CD4-positive, alpha-beta memory T cell (primary cell): ENCODE measurements around the gene NAP1L1. TPM values are rescaled to one million over a fixed set of nuclear protein-coding genes. Genes with fewer than 3 reads are reported as not detected.
A peak's percentile ranks its signal among the peaks of the same experiment; 100 is the strongest.

ENCODE experiments used
- CTCF ChIA-PET: fragments of 350-600 bp; sonication (Branson Sonifier 250); formaldehyde crosslinking; loops from one replicate; lab custom pipeline; 2021; ENCODE audit warnings: inconsistent platforms; ENCODE audit not compliant: partially characterized antibody; lab: Charles Lee
- POLR2A ChIA-PET: fragments of 350-600 bp; sonication (Branson Sonifier 250); formaldehyde crosslinking; loops from one replicate; lab custom pipeline; 2021; ENCODE audit not compliant: partially characterized antibody; lab: Charles Lee
- DNase-seq, 5 donors: peaks; one replicate each; pipeline versions ENCODE4 v3.0.0 to v3.0.0-alpha.2; 2020 to 2022; ENCODE audit warnings: mixed read lengths in 1 of 5
- H3K27ac ChIP-seq: one replicate; pipeline ENCODE4 v1.7.0; 2013; ENCODE audit warnings: low read depth, low read length
- H3K27me3 ChIP-seq: 2 replicates; pipeline ENCODE4 v1.7.0; 2013; ENCODE audit warnings: mild to moderate bottlenecking, low read length, moderate library complexity; ENCODE audit not compliant: insufficient read depth
- H3K36me3 ChIP-seq: 2 replicates; pipeline ENCODE4 v1.7.0; 2013; ENCODE audit warnings: mild to moderate bottlenecking, low read length, moderate library complexity; ENCODE audit not compliant: insufficient read depth
- H3K4me1 ChIP-seq: 2 replicates; pipeline ENCODE4 v1.7.0; 2013; ENCODE audit warnings: mild to moderate bottlenecking, low read length, moderate library complexity; ENCODE audit not compliant: insufficient read depth
- H3K4me3 ChIP-seq, 2 donors: one replicate each; pipeline ENCODE4 v1.7.0; 2013; ENCODE audit warnings: low read length in 2 of 2, mild to moderate bottlenecking in 1 of 2
- H3K9me3 ChIP-seq, 2 donors: one replicate each; pipeline ENCODE4 v1.7.0; 2013; ENCODE audit warnings: low read length in 2 of 2, control low read depth in 1 of 2; ENCODE audit not compliant: control insufficient read depth in 1 of 2
- H3K27ac Mint-ChIP-seq, 7 donors: one replicate each; pipeline ENCODE4 v1.8.0; 2020 to 2021; ENCODE audit warnings: mixed read lengths in 7 of 7, mild to moderate bottlenecking in 6 of 7, inconsistent platforms in 3 of 7, moderate library complexity in 3 of 7
- H3K27me3 Mint-ChIP-seq, 2 donors: one replicate each; pipeline ENCODE4 v1.8.0; 2020 to 2021; ENCODE audit warnings: mixed read lengths in 2 of 2
- H3K36me3 Mint-ChIP-seq, 2 donors: one replicate each; pipeline ENCODE4 v1.8.0; 2020 to 2021; ENCODE audit warnings: mixed read lengths in 2 of 2, inconsistent platforms in 1 of 2, mild to moderate bottlenecking in 1 of 2
- H3K4me1 Mint-ChIP-seq, 4 donors: one replicate each; pipeline ENCODE4 v1.8.0; 2020 to 2021; ENCODE audit warnings: mixed read lengths in 4 of 4, mild to moderate bottlenecking in 1 of 4
- H3K4me3 Mint-ChIP-seq, 8 donors: one replicate each; pipeline ENCODE4 v1.8.0; 2020 to 2021; ENCODE audit warnings: mixed read lengths in 8 of 8, mild to moderate bottlenecking in 7 of 8, moderate library complexity in 6 of 8, inconsistent platforms in 3 of 8
- H3K9me3 Mint-ChIP-seq, 8 donors: one replicate each; pipeline ENCODE4 v1.8.0; 2020 to 2021; ENCODE audit warnings: mixed read lengths in 8 of 8, mild to moderate bottlenecking in 5 of 8, inconsistent platforms in 3 of 8, moderate library complexity in 1 of 8
- intact Hi-C: fragments of 100-400 bp; cut with micrococcal nuclease; formaldehyde crosslinking; loops from one replicate; pipeline ENCODE4 v1.15.1; 2023
- polyA plus RNA-seq, 2 donors: library from polyadenylated mRNA; unstranded; fragments of 300-500 nt; fragmentation: Illumina TruSeq; gene quantifications; one replicate each; pipeline ENCODE4 v1.2.3, GENCODE V29; 2021
- total RNA-seq, 2 experiments: library from RNA; stranded (reverse); gene quantifications; one replicate each; pipeline ENCODE4 v1.2.3, GENCODE V29; 2021

NAP1L1 gene
- total and polyA plus RNA-seq, 4 experiments from 2014 or later: 156 to 718 (median 438) TPM

DNA sequence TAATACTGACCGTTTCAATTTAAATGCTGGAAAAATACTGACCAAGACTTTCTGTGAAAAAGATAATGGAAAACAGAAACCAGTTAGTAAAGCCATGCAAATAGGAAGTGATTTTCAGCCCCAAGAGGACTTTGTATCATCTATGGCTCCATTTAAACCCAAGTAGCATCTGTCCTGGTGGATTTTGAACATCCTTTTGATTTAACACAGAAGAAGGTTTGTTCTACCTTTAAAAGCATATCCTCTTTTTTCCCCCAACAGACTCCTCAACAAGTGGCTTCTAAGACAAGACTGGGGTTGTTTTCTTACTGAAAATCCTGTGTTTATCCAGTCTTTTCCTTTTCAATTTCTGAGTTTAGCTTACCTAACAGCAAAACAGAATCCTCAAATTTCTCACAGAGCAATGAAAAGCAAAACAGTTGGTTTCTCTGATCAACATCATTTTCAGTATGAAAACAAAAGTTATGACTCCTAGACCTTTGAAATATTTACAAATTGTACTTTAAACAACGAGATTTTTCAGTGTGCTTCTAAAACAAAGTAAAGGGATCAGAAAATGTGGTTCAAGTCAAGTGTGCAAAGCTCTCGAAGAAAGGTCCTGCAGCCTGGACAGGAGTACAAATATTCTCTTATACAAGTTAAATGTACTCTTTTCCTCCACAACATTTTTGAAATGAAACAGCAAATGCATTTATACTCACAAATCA, 55.8 kb downstream of the NAP1L1 start:
- peak overlapping the region; percentile 48 to 98 (median 86) for H3K27ac Mint-ChIP-seq
- H3K4me1 Mint-ChIP-seq: peaks cover 22 to 55% (median 33%) of the 10 kb centered on the region in 4 donors
- H3K4me1 ChIP-seq: peaks cover 24% of the 10 kb centered on the region
- H3K9me3 ChIP-seq: no peaks in the 10 kb centered on the region
- H3K4me3 ChIP-seq: no peak overlapping the region
- peaks cover 0 to 7% of the 10 kb centered on the region in 2 donors for H3K36me3 Mint-ChIP-seq
- ChIA-PET POLR2A (interaction anchor here (5.5 kb wide), 1 partner anchor 8 kb away, joined by 195 read pairs; no protein-coding TSS in a partner anchor), CTCF (interaction anchor here (0.7 to 5.5 kb wide), 5 partner anchors 7 to 499 kb away, joined by 3 to 42 read pairs (median 3); no protein-coding TSS in a partner anchor)
- peak in 1 of 5 donors; percentile 6 for DNase-seq
- H3K27me3 Mint-ChIP-seq: no peaks in the 10 kb centered on the region
- peak overlapping the region in 7 of 8 donors; percentile 41 to 97 (median 60) for H3K4me3 Mint-ChIP-seq
- intact Hi-C loops: no loop called here
- H3K36me3 ChIP-seq: no peaks in the 10 kb centered on the region
- H3K27me3 ChIP-seq: no peaks in the 10 kb centered on the region
- H3K27ac ChIP-seq: no peak overlapping the region
- peaks cover 0 to 2% (median 0%) of the 10 kb centered on the region in 8 donors for H3K9me3 Mint-ChIP-seq

DNA sequence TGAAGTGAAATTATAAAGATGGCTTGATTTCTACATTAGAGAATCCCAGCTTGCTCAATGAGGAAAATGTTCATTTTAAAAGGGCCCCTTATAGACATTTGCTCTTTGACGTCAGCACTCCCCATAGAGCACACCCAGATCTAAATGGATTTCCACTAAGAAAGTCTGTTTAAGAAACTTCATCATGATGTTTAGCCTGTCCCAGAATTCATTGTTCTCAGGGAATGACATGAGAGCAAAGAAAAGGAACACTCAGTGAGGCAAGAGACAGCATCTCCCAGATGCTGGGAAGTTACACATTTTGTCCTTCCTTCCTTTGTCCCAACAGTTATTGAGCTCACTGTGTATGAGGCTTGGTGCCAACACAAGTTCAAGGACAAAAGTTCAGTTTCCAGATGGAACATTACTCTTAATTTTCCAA, 57.8 kb downstream of the NAP1L1 start:
- POLR2A ChIA-PET: no interaction called here
- no peak for DNase-seq
- H3K4me3 ChIP-seq: no peak overlapping the region
- H3K36me3 Mint-ChIP-seq: peaks cover 0 to 2% of the 10 kb centered on the region in 2 donors
- H3K9me3 Mint-ChIP-seq: peaks cover 0 to 2% (median 0%) of the 10 kb centered on the region in 8 donors
- H3K27ac Mint-ChIP-seq: peak overlapping the region in 4 of 7 donors; percentile 5 to 72 (median 62)
- intact Hi-C loops: no loop called here
- peaks cover 19% of the 10 kb centered on the region for H3K4me1 ChIP-seq
- H3K4me3 Mint-ChIP-seq: no peak overlapping the region
- CTCF ChIA-PET: no interaction called here
- no peaks in the 10 kb centered on the region for H3K9me3 ChIP-seq
- H3K27ac ChIP-seq: no peak overlapping the region
- H3K27me3 Mint-ChIP-seq: no peaks in the 10 kb centered on the region
- no peaks in the 10 kb centered on the region for H3K36me3 ChIP-seq
- H3K27me3 ChIP-seq: no peaks in the 10 kb centered on the region
- H3K4me1 Mint-ChIP-seq: peaks cover 14 to 45% (median 29%) of the 10 kb centered on the region in 4 donors

DNA sequence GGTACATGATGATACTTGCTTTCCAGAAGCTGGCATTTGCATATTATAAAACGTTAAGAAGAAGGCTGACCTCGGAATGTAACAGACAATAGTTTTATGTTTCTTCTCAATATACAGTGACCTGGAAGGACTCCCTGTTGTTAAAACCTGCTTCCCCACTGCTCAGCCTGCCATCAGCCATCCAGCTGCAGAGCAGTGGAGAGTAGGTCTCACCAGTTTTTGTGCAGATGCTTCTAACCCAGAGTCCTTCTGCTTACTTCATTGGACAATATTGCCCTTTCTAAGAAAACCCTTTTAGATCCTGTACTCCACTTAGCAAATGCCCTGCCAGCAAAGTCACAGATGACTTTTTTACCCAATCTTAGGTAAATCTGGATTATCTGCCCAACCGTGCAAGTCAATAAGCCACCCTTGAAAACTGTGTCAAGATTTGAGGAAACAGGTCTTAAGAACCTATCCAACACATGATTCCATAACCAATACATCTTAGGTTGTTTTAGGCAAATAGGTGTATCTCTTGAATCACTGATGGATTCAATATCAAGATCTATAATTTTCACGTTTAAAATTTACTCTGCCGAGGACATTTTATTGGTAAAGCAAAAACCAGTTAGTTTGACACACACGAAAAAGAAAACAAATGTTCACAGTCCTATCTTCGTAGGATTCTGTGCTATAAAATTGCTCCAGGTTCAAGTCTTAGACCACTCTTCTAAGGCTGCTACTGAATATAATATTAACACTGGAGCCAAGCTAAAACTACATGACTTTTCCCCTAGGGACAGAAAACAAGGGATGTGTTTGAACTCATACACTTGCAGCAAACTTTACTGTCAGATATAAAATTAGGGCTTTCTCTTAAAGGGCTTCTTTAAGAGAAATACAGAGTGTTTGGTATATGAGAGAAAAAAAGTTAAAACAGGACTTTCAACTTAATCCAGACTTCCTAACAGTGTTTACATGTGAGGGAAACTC, 58.6 kb downstream of the NAP1L1 start:
- H3K4me3 ChIP-seq: no peak overlapping the region
- H3K4me3 Mint-ChIP-seq: no peak overlapping the region
- no peaks in the 10 kb centered on the region for H3K36me3 Mint-ChIP-seq
- H3K27ac ChIP-seq: no peak overlapping the region
- POLR2A ChIA-PET: no interaction called here
- peaks cover 0 to 2% (median 0%) of the 10 kb centered on the region in 8 donors for H3K9me3 Mint-ChIP-seq
- no peaks in the 10 kb centered on the region for H3K27me3 ChIP-seq
- H3K27me3 Mint-ChIP-seq: no peaks in the 10 kb centered on the region
- no peaks in the 10 kb centered on the region for H3K9me3 ChIP-seq
- CTCF ChIA-PET: no interaction called here
- peaks cover 26% of the 10 kb centered on the region for H3K4me1 ChIP-seq
- peaks cover 21 to 48% (median 35%) of the 10 kb centered on the region in 4 donors for H3K4me1 Mint-ChIP-seq
- intact Hi-C loops: no loop called here
- no peak for DNase-seq
- H3K36me3 ChIP-seq: no peaks in the 10 kb centered on the region
- peak overlapping the region in 4 of 7 donors; percentile 8 to 63 (median 32) for H3K27ac Mint-ChIP-seq

DNA sequence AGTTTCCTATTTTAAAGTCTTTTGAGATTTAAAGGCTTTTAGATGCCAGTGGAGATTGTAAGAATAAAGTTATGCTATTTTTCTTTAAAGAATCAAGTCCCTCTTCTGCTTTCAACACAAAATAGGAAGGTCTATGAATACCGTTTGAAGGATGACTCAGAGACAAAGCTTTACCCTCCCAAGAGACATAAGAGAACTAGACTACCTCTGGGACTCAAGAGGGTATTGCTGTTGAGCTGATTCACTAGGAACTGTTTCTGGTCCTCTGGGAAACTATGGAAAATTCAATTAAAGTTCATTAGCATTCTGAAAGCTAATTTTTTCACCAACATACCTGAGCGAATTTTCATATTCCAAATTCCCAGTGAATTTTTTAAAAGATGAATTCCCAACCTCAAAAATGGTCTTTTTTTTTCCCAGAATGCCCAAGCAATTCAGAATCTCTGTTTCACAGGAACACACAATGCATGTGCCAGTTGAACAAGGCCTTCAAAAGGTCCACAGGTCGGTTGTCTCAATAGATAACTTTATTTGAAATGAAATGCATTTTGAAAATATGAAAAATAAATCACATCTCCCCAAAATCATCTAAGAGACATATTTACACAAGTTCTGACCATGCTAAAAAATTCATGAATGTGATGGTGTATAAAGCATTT, 59.4 kb downstream of the NAP1L1 start:
- Histone ChIP-seq H3K9me3 (no peaks in the 10 kb centered on the region), H3K36me3 (no peaks in the 10 kb centered on the region), H3K4me1 (peaks cover 31% of the 10 kb centered on the region), H3K27me3 (no peaks in the 10 kb centered on the region), H3K4me3 (no peak overlapping the region), H3K27ac (no peak overlapping the region)
- ChIA-PET CTCF (interaction anchor here (1.2 kb wide), 1 partner anchor 8 kb away, joined by 3 read pairs; no protein-coding TSS in a partner anchor), POLR2A (interaction anchor here (1.0 kb wide), 1 partner anchor 12 kb away, joined by 3 read pairs; no protein-coding TSS in a partner anchor)
- no peak for DNase-seq
- Mint-ChIP-seq H3K9me3 (no peaks in the 10 kb centered on the region), H3K4me3 (no peak overlapping the region), H3K36me3 (no peaks in the 10 kb centered on the region), H3K27me3 (no peaks in the 10 kb centered on the region), H3K4me1 (peaks cover 24 to 48% (median 36%) of the 10 kb centered on the region in 4 donors), H3K27ac (peak overlapping the region in 3 of 7 donors; percentile 16 to 66 (median 32))
- intact Hi-C loops: no loop called here

- Histone ChIP-seq H3K4me1 (peaks cover 34% of the 10 kb centered on the region), H3K27ac (no peak overlapping the region), H3K36me3 (no peaks in the 10 kb centered on the region), H3K9me3 (no peaks in the 10 kb centered on the region), H3K4me3 (no peak overlapping the region), H3K27me3 (no peaks in the 10 kb centered on the region)
- no peaks in the 10 kb centered on the region for H3K9me3 Mint-ChIP-seq
- no peaks in the 10 kb centered on the region for H3K36me3 Mint-ChIP-seq
- H3K27ac Mint-ChIP-seq: peak overlapping the region in 6 of 7 donors; percentile 16 to 74 (median 31)
- peaks cover 26 to 49% (median 37%) of the 10 kb centered on the region in 4 donors for H3K4me1 Mint-ChIP-seq
- intact Hi-C loops: no loop called here
- ChIA-PET CTCF (interaction anchor here (1.0 to 1.2 kb wide), 2 partner anchors 8 to 520 kb away, joined by 3 read pairs; no protein-coding TSS in a partner anchor), POLR2A (interaction anchor here (1.0 kb wide), 1 partner anchor 13 kb away, joined by 3 read pairs; no protein-coding TSS in a partner anchor)
- no peak overlapping the region for H3K4me3 Mint-ChIP-seq
- no peak for DNase-seq
- H3K27me3 Mint-ChIP-seq: no peaks in the 10 kb centered on the region
These were observed 60.2 kb downstream of the NAP1L1 start for GRCh38 chr12:76024102-76024781.

DNA sequence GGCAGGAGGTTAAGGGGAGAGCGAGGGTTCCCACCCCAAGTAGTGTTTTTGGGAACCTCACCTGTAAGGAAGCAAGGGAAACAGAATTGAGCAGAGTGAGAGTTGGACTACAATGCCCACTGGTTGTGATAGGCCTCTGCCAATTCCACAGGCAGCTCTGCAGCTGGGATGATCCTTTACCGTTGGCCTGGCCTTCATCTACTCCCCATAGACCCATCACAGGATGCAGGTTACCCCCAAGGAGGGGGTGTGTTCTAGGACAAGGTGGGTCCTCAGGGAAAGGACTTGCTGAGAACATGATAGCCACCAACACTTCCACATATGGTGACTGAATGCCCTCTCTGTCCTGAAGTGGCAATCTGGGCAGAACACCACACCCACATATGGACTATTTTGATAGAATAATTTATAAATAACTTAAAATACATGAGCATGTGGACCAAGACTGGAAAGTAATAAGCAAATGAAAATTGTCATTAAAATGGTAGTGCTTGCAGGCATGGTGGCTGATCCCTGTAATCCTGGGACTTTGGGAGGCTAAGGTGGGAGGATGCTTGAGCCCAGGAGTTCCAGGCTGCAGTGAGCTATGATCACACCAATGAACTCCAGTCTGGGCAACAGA, 61.3 kb downstream of the NAP1L1 start:
- Histone ChIP-seq H3K36me3 (no peaks in the 10 kb centered on the region), H3K27ac (no peak overlapping the region), H3K9me3 (no peaks in the 10 kb centered on the region), H3K4me3 (no peak overlapping the region), H3K27me3 (no peaks in the 10 kb centered on the region), H3K4me1 (peaks cover 26% of the 10 kb centered on the region)
- intact Hi-C loops: no loop called here
- Mint-ChIP-seq H3K4me3 (no peak overlapping the region), H3K27me3 (no peaks in the 10 kb centered on the region), H3K4me1 (peaks cover 20 to 46% (median 37%) of the 10 kb centered on the region in 4 donors), H3K27ac (peak overlapping the region in 6 of 7 donors; percentile 26 to 76 (median 38)), H3K9me3 (no peaks in the 10 kb centered on the region), H3K36me3 (no peaks in the 10 kb centered on the region)
- ChIA-PET CTCF (interaction anchor here (4.1 kb wide), 1 partner anchor 8 kb away, joined by 42 read pairs; the partner anchor contains the start of gene PHLDA1), POLR2A (interaction anchor here (5.1 kb wide), 1 partner anchor 8 kb away, joined by 195 read pairs; the partner anchor contains the start of gene PHLDA1)
- DNase-seq: no peak
